Mononuclear cell (primary cell): ENCODE results near the gene TMOD3. TPM values are rescaled to one million over a fixed set of nuclear protein-coding genes. Genes with fewer than 3 reads are reported as not detected.
A peak's percentile ranks its signal among the peaks of the same experiment; 100 is the strongest.
"Not testable (repeated sequence)": the region's sequence is repeated elsewhere in the genome, so short reads cannot be mapped to it uniquely, and the experiment has no call there.

ENCODE experiments used
- H3K27me3 ChIP-seq: 2 replicates; pipeline ENCODE4 v1.6.0; 2011; ENCODE audit warnings: low read length, control low read depth; ENCODE audit not compliant: insufficient read depth
- H3K4me1 ChIP-seq: 2 replicates; pipeline ENCODE4 v1.5.1; 2011; ENCODE audit warnings: mild to moderate bottlenecking, low read length, control low read depth; ENCODE audit not compliant: insufficient read depth
- H3K4me3 ChIP-seq: 2 replicates; pipeline ENCODE4 v1.5.1; 2011; ENCODE audit warnings: mild to moderate bottlenecking, low read length, moderate library complexity
- H3K9me3 ChIP-seq: 2 replicates; pipeline ENCODE4 v1.5.1; 2011; ENCODE audit warnings: low read depth, mild to moderate bottlenecking, control low read depth, low read length
- total RNA-seq: library from RNA; depleted of rRNA; stranded (reverse); fragments of >200 nt; gene quantifications from one replicate; pipeline ENCODE4 v1.2.3, GENCODE V29; 2012

The TMOD3 gene
- 43.0 TPM for total RNA-seq

DNA sequence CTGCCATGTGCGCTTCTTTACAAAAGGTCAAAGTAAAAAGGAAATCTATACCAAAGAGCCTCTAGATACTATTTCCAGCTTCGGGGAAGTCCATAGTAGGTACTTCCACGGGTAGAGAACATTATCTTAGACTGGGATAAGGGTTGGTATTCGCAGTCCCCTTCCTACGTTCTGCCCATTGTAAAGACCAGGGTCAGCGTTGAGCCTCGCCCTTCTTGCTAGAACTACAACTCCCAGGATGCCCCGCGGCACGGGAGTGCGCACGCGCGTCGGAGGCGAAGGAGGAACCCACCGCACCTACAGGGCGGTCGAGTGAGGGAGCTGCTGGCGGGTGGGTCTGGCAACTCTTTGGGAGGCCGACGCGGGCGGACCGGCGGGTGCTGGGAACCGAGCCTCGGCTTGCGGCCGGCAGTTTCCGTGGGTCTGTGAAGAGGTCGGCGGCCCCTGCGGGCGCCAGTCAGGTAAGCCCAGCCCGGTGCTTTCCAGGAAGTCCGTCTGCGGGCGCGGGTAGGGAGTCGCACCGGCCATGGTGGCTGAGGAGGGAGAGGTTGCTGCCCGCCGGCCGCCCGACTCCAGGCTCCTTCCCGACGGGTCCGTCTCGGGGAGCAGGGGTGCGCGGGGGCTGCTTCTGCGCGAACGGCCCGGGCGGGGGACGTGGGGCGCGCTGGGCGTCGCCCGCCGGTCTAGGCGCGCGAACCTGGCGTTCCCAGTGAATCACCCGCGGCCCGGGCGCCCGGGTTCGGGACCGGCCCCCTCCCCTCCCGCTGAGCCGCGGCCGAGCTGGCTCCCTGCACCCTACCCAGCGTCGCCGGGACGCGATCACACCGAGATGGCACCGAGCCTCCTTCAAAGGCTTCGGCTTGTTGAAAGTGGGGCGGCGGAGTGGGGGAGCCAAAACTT is at the start of gene TMOD3:
TSS of gene TMOD3 (plus strand) at position 278 of the 900 bp plus-strand sequence. CDS start 33,232 bp downstream, outside the sequence.
- no peaks in the 10 kb centered on the region for H3K27me3 ChIP-seq
- peaks cover 29% of the 10 kb centered on the region for H3K4me1 ChIP-seq
- peak within 1 kb of the TSS; percentile 85 for H3K4me3 ChIP-seq
- H3K9me3 ChIP-seq: no peaks in the 10 kb centered on the region

DNA sequence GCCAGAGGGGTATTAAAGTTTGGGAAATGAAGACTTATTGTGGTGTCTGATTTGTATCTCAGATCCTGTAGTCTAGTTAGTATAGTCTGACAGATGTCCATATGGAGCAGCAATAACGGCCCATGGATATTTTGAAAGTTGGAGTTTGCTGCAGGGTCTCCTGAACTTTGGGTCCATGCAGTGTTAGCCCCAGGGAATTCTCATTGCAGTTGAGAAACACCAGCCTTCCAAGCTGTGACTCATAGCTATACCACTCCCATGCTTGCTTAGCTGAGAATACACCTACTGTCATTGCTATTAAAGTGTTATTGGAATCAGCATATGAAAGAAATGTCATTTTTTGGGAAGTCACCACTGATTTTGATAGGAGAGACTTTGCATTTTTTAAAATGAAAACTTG is 48.8 kb upstream of the TMOD3 start:
- Histone ChIP-seq H3K27me3 (no peaks in the 10 kb centered on the region), H3K9me3 (no peaks in the 10 kb centered on the region), H3K4me1 (peaks cover 5% of the 10 kb centered on the region), H3K4me3 (no peak overlapping the region)

DNA sequence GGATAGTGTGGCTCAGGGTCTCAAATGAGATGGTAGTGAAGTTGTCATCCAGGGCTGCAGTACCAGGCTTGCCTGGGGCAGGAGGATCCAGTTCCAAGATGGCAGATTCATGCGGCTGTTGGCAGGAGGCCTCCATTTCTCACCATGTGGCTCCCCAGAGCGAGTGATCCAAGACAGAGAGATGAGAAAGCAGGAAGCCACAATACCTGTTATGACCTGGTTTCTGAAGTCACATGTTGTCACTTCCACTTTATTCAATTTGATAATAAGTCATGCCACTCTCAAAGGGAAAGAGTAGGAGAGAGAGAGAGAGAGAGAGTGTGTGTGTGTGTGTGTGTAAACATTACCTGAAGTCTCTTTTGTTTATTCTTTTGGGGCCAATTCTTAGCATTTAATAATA is 47.9 kb upstream of the TMOD3 start:
- H3K27me3 ChIP-seq: no peaks in the 10 kb centered on the region
- H3K4me3 ChIP-seq: no peak overlapping the region
- no peaks in the 10 kb centered on the region for H3K9me3 ChIP-seq
- H3K4me1 ChIP-seq: no peaks in the 10 kb centered on the region

DNA sequence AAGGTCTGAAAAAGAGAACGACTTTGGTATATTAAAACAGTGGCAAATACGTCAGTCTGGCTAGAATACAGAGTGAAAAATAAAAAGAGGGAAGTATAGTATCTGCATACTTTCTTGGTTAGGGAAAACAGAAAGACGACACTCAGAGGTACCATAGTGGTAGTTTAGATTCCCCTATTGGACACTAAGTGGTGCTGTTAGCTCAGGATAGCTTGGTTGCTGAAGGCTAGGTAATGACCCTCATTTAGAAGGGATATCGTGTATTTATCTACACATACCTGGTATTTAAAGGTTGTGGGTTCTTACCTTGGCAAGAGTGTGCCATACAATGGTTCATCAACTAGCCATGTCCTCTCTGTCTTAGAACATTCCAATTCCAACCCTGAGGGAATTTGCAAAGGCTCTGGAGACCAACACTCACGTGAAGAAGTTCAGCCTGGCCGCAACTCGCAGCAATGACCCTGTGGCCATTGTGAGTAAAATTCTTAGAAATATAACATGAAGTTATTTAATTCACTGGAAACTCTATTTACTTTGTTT is 47.0 kb upstream of the TMOD3 start:
- Histone ChIP-seq H3K9me3 (no peaks in the 10 kb centered on the region), H3K4me3 (no peak overlapping the region), H3K27me3 (no peaks in the 10 kb centered on the region), H3K4me1 (no peaks in the 10 kb centered on the region)

DNA sequence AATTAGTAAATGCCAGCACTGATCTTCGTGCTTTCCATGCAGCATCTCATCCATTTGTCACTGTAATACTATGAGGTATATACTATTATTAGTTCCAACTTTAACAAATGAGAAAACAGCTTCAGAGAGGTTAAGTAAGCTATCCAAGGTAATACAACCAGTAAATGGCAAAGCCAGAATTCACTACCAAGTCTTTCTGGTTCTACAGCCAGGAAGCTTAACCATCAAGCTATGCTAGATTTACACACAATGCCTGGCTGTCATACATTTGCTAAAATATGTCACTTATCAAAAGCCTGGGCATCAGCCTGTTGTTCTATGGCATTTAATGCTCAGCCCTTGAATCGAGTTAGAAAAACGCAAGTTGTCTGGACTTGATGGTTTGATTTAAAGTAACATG is 45.5 kb upstream of the TMOD3 start:
- H3K27me3 ChIP-seq: no peaks in the 10 kb centered on the region
- no peaks in the 10 kb centered on the region for H3K4me1 ChIP-seq
- H3K9me3 ChIP-seq: no peaks in the 10 kb centered on the region
- no peak overlapping the region for H3K4me3 ChIP-seq

DNA sequence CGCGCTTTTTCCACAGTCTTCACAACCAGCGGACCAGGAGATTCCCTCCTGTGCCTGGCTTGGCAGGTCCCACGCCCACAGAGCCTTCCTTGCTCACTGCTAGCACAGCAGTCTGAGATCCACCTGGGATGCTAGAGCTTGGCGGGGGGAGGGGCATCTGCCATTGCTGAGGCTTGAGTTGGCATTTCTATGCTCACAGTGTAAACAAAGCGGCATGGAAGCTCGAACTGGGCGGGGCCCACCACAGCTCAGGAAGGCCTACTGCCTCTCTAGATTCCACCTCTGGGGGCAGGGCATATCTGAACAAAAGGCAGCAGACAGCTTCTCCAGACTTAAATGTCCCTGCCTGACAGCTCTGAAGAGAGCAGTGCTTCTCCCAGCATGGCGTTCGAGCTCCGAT is 42.3 kb upstream of the TMOD3 start:
- H3K4me3 ChIP-seq, H3K4me1 ChIP-seq, H3K27me3 ChIP-seq, H3K9me3 ChIP-seq: not testable (repeated sequence)

DNA sequence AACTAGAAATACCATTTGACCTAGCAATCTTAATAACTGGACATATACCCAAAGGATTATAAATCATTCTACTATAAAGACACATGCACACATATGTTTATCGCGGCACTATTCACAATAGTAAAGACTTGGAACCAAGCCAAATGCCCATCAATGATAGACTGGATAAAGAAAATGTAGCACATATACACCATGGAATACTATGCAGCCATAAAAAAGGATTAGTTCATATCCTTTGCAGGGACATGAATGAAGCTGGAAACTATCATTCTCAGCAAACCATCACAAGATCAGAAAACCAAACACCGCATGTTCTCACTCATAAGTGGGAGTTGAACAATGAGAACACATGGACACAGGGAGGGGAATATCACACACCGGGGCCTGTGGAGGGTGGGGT is 37.0 kb upstream of the TMOD3 start:
- H3K27me3 ChIP-seq, H3K4me3 ChIP-seq, H3K4me1 ChIP-seq, H3K9me3 ChIP-seq: not testable (repeated sequence)

DNA sequence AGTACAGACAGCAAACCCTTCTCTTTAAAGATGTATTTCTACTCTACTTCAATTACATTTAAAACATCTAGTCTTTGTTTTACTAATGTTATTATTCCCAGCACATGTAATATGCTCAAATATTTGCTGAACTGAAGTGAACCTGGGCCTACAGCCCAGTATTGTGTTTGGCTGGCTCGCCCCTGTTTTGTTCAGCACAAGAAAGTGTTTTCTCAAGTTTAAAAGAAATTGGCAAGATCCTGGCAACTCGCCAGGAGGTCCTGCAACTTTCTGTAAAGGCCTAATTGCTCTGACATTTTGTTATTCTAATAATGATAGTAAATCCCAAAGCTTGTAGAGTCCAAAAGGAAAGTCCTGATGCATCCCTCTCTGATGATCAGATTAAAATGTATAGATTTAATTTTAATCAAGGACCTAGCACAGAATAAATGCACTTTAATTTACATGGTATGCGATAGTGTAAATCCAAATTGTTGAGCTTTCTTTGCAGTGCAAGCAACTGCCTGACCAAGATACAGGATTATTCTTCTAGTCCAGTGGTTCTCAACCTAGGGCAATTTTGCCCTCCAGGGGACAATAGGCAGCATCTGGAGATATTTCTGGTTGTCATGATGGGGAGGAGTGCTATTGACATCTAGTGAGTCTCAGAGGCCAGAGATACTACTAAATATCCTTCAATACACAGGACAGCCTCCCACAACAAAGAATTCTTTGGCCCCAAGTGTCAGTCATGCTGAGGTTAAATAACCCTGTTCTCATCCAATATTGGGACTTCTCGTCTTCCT is 35.7 kb upstream of the TMOD3 start:
- H3K27me3 ChIP-seq: no peaks in the 10 kb centered on the region
- H3K4me3 ChIP-seq: no peak overlapping the region
- H3K4me1 ChIP-seq: no peaks in the 10 kb centered on the region
- no peaks in the 10 kb centered on the region for H3K9me3 ChIP-seq

DNA sequence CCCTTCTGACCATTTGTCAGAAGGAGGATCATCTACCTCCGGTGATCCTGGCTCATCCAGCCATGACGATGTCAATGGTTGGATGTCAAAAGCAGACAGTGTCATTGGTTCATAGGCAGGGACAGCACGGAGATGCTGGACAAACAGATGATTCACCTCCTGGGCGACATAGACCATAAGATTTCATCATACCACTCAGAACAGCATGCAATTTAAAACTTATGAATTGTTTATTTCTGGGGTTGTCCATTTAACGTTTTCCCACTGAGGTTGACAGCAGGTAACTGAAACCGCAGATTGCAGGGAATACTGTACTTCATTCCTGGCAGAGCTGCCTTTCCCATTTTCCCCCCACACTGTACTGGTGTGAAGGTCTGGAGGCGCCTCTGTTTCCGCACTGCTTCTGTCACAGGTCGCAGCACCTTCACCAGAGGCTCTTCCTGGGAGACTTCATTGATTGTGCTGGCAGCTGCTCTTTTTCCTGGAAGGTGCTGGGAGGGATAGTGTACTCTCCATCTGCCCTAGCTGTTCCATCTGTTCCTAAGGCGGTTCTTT is 32.5 kb upstream of the TMOD3 start:
- Histone ChIP-seq H3K27me3 (no peaks in the 10 kb centered on the region), H3K4me3 (no peak overlapping the region), H3K4me1 (no peaks in the 10 kb centered on the region), H3K9me3 (no peaks in the 10 kb centered on the region)

DNA sequence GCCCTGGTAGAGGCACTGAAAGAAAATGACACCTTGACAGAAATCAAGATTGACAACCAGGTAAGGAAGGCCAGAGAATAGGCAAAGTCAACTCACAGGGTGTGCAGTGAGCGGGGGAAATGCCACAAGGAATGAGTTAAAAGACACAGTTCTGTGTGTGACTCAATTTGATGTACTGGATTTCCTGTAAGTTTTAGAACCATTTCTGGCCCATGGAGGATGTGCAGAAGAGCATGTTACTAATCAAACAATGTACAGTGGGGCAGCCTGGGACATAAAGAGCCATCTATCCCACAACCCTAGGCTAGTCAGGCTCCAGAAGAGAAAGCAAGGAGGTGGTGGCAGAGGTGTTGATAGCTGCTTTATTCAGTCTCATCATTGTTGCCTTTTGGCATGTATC is 31.2 kb upstream of the TMOD3 start:
- no peaks in the 10 kb centered on the region for H3K9me3 ChIP-seq
- H3K4me3 ChIP-seq: no peak overlapping the region
- no peaks in the 10 kb centered on the region for H3K27me3 ChIP-seq
- no peaks in the 10 kb centered on the region for H3K4me1 ChIP-seq

DNA sequence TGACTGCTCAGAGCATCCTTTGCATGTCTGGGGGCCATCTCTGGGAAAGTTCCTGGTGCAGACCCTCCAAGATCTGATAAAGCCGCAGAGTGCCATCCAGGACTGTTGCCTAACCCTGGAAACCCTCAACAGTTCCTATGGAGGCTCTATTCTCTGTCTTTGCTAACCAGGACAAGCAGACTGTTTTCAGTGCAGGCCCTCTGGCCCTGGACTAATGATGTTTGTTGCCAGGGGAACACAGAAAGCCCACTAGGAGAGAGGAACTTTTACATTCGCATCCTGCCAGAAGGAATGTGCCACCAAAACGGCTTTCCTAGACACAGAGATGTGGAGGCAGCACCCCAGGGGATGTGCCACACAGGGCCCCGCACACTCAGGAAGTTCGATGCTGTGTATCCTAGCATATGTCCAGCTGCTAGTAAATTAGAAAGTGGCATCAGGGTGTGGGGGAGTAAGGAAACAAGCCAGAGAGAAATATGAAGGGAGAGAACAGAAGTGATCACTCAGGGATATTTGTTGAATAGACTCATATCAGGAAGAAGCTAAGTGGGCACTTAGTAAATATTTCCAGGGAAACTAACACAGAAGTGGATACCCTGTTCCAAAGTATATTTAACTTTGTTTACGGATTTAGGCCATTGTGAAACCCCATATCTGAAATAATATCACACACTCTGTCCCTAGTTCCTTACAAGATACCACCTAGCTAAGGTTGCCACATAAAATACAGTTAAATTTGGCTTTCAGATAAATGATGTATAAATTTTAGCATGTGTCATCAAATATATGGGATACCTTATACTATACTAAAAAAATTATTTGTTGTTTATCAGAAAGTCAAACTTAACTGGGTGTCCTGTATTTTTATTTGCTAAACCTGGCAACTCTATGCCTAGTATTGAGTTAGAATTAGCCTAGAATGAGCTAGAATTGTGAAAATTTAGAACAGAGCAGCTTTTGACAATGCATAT is 29.9 kb upstream of the TMOD3 start:
- Histone ChIP-seq H3K9me3 (no peaks in the 10 kb centered on the region), H3K4me3 (no peak overlapping the region), H3K4me1 (no peaks in the 10 kb centered on the region), H3K27me3 (no peaks in the 10 kb centered on the region)

DNA sequence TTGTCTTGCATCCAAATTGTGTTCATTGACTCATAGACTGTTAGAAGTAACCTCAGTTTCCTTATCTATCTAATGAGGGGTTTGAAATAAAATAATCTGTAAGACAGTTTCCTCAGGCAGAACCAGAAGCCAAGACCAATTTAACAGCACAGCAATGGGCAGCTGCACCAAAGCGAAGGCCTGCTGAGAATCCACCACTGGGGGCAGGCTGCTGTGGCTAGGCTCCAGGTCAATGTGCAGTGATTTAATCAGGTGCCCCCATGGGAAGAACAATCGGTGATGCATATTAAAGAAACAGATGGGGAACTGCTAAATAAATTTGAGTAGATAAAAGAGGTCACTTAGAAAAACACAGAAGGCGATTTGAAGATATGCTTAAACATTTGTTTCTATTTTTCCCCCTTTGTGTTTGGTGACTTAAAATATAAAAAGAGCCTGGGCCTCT is 28.0 kb upstream of the TMOD3 start:
- Histone ChIP-seq H3K9me3 (no peaks in the 10 kb centered on the region), H3K4me3 (no peak overlapping the region), H3K4me1 (no peaks in the 10 kb centered on the region), H3K27me3 (no peaks in the 10 kb centered on the region)

DNA sequence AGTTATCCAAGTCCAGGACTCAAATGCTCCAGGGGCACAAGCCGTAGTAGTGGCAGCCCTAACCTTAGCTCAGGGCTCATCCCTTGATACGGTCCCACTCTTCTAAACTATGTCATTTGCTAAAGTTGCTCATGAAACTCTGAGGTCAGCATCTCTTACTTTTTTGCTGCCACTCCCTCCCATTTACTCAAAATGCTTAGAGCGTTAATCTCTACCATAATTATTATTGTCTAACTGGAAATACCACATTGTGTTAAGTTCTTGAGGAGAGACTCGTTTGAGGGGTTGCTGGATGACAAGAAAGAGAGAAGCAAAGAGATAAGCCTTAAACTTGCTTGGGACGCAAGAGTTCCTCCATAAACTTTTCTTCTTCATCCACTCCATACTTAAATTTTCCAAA is 26.9 kb upstream of the TMOD3 start:
- no peaks in the 10 kb centered on the region for H3K4me1 ChIP-seq
- H3K27me3 ChIP-seq: no peaks in the 10 kb centered on the region
- no peaks in the 10 kb centered on the region for H3K9me3 ChIP-seq
- H3K4me3 ChIP-seq: no peak overlapping the region

DNA sequence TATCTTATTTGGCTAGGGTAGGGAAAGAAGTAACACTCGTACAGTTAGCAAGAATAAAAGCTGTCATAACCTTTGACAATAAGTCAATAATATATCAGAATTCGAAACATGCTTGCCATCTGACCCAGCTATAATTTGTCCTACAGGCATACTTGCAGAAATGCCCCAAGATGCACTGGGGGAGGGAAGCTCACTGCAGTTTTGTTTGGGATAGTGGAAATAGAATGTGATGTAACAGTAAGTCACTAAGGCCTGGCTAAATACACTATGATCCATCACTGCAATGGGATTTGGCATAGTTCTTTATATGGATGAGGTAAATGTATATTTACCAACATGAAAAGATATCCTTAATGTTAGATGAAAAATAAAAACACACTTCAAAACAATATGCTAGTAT is 25.5 kb upstream of the TMOD3 start:
- H3K27me3 ChIP-seq: no peaks in the 10 kb centered on the region
- no peak overlapping the region for H3K4me3 ChIP-seq
- no peaks in the 10 kb centered on the region for H3K4me1 ChIP-seq
- no peaks in the 10 kb centered on the region for H3K9me3 ChIP-seq
